Glomerular visceral epithelial cell (primary cell): ENCODE results near the gene HTT.

ENCODE experiments used
- DNase-seq: peaks from one replicate; pipeline ENCODE4 v3.0.0-alpha.2; 2016; ENCODE audit errors: extremely low spot score

The HTT gene

DNA sequence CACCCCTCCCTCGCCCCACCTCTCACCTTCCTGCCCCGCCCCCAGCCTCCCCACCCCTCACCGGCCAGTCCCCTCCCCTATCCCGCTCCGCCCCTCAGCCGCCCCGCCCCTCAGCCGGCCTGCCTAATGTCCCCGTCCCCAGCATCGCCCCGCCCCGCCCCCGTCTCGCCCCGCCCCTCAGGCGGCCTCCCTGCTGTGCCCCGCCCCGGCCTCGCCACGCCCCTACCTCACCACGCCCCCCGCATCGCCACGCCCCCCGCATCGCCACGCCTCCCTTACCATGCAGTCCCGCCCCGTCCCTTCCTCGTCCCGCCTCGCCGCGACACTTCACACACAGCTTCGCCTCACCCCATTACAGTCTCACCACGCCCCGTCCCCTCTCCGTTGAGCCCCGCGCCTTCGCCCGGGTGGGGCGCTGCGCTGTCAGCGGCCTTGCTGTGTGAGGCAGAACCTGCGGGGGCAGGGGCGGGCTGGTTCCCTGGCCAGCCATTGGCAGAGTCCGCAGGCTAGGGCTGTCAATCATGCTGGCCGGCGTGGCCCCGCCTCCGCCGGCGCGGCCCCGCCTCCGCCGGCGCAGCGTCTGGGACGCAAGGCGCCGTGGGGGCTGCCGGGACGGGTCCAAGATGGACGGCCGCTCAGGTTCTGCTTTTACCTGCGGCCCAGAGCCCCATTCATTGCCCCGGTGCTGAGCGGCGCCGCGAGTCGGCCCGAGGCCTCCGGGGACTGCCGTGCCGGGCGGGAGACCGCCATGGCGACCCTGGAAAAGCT lies at the start of gene HTT, which contains the start of gene HTT-AS:
TSS of gene HTT (plus strand) at position 604 of the 768 bp plus-strand sequence. CDS start at position 749, 145 bp downstream.
TSS of gene HTT-AS (minus strand) at position 461 of the 768 bp plus-strand sequence.
- DNase-seq = peak; percentile 98

DNA sequence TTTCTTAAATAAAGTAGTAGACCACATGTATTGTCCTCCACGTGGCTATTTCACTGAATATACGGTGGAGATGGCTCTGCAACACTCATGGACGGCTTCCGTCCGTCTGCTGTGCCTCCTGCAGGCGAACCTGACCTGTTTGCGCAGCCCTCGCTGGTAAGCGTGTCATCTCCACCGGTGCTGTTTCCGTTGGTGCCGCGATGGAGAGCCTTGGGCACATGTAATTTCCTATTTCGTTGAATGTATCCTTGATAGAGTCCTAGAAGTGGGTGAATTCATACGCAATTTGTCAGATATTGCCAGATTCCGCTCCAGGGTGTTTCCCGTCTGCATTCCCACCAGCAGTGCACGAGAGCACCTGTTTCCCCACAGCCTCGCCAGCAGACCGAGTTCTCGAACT lies 48.6 kb upstream of the HTT start:
- no peak for DNase-seq

DNA sequence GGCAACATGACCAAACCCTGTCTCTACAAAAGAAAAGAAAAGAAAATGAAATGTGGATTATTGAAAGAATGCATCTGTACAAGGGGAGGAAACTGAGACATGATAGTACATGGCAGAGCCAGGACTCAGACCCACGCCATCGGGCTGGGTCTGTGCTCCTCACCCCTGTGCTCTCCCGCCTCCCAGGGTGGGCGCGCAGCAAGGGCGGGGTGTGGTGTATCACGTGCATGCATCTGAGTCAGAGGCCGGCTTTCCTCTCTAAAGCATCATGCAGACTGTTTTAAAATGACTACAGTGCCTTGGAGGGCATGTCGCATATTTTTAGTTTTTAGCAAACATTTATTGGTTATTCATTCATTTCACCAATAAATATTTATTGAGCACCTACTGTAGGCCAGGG lies 47.9 kb upstream of the HTT start:
- no peak for DNase-seq

DNA sequence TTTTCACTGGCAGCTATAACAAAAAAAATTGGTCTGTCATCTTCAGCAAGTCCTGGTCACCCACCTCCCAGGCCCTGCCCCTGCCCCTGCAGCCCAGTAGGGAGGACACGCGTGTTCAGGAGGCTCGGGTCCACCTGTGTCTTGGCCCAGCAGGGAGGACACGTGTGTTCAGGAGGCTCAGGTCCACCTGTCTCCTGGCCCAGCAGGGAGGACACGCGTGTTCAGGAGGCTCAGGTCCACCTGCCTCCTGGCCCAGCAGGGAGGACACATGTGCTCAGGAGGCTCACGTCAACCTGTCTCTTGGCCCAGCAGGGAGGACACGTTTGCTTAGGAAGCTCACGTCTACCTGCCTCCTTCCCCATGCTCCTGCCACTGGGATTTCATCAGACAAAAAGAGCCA lies 45.0 kb upstream of the HTT start:
- DNase-seq = no peak

DNA sequence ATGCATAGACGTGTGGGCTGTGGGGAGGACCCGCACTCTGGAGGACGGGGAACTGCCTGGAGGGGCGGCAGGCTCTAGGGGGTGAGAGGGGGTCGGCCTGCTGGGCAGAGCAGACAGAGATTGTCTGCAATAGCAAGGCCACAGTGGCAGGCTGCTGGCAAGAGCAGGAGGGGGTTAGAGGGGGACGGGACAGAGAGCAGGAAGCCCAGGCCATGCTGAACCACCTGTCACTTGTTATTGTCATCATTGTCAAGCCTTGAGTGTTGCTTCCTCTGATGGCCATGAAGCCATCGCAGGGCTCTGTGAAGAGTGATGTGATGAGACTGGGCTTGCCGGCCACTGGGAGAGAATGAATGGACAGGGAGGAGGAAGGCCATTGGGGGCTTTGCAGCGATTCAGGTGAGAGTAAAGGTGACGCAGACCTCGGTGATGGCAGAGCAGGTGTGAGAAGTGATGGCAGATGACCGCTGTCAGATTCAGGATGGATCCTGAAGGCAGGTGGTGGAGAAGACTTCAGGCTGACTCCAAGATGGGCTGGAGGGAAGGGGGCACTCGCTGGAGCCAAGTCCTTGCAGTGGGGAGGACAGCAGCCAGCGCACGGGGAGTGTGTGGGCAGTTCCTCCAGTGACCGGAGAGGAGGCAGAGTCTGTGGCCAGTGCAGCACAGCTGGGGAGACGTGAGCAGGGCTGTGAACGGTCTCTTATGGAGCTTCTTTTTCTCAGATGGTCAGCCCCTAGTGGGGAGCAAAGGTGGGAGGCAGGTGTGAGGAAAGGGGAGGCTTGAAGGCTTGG lies 43.7 kb upstream of the HTT start:
- no peak for DNase-seq

DNA sequence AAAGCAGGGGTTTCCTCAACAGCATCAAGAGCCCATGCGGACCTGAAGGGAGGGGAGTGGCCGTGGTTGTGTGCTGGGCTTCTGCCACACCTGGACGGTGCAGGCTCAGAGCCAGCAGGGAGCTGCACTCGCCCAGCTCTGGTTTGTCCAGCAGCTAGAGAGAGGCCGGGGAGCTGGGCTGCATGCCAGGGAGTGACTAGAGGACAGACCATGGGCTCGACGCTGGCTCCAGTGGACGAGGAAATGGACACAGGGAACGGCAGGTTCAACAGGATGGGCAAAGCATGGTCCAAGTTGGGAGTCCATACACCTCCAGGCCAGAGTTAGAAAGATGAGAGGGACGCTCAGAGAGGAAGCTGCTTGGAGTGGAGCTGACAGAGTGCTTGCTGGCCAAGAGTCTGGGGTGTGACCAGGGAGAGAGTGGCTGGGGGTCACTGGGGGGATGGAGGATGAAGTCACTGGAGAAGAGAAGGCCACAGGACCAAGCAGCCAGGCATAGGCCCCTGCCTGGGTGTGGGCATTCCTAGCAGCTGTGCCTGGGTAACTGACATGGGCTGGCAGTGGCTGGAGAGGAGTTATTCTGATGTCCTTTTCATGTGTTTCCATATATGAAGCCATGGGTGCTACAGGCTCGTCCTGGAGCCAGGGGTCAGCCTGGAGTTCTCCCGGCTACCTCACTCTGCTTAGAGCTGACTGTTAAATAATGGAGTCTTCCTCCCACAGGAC lies 43.0 kb upstream of the HTT start:
- DNase-seq = peak; percentile 25

DNA sequence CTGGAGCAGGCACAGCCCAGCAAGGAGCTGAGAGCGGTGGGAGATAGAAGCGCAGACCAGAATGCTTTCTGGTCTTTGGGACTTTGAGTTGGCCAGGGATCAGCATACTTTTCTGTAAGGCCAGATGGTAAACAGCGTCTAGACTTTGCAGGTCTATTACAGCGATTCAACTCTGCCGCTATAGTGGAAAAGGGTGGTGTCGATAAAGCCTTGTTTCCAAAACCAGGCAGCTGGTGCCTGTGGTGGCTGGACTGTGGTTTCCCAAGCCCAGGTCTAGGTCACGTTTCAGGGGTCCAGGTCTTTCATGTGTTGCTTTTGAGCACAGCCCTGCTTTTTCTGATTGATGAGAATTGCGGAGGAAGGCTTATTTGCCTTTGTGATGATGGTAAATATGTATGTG lies 40.2 kb upstream of the HTT start:
- no peak for DNase-seq

DNA sequence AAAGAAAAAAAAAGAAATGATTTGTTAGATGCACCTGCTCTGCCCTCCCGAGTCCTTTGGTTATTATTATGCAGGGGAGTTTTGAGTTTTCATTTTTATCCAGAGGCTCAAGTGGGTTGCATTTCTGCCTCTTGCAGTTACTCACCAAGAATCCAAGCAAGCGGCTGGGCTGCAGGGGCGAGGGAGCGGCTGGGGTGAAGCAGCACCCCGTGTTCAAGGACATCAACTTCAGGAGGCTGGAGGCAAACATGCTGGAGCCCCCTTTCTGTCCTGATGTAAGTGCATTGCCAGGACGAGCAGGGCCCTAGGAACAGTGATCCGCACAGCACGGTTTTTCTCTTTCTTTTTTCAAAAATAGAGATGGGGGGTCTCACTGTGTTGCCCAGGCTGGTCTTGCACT lies 39.2 kb upstream of the HTT start:
- no peak for DNase-seq

DNA sequence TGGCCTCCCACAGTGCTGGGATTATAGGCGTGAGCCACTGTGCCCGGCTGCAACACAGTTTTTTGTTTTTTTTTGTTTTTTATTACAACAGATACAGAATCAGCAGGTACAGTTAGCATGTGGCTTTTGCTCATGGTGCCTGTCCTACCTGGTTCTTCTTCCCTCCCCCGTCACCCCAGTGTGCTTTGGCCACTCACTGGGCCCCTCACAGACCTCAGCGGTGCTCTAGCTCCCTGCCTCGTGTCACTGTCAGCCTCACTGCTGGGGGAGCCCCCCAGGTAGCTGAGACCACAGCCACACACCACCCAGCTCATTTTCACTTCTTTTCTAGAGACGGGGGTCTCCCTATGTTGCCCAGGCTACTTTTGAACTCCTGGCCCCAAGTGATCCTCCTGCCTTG lies 38.8 kb upstream of the HTT start:
- no peak for DNase-seq

DNA sequence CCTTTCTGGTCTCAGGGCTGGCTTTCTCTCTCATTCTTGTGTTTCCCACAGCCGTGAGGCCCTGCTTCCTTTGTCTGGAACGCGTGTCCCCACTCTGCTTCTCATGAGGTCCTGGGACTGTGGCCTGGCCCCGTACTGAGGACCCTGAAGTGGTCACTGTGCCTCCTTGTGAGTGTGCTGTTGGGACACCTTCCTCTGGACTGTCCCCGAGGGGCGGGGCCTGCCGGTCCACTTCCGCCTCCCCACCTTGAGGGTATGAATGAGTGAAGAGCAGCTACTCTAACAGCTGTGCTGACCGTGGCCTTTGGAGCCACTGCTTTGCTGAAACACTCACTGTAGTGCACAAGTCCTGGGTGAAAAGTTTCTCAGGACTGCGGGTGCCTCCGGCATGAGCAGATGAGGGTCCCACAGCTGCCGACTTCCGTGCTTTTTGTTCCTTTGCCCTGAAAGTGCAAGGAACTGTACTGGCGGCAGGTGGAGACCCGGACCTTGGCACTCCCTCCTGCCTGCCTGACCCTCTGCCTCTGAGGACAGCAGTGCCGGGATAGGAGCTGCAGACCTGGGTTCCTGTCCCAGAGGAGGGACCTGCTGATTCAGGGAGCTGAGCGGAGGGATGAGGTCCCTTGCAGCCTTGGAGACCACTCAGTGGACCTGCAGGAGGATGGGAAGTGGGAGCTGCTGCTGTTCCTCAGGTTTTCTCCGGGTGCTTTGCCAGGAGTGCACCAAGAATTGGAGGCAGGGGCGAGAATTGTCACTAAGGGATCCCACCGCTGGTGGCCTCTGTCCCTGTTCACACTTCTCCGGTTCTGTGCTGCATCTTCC lies 38.1 kb upstream of the HTT start:
- no peak for DNase-seq

DNA sequence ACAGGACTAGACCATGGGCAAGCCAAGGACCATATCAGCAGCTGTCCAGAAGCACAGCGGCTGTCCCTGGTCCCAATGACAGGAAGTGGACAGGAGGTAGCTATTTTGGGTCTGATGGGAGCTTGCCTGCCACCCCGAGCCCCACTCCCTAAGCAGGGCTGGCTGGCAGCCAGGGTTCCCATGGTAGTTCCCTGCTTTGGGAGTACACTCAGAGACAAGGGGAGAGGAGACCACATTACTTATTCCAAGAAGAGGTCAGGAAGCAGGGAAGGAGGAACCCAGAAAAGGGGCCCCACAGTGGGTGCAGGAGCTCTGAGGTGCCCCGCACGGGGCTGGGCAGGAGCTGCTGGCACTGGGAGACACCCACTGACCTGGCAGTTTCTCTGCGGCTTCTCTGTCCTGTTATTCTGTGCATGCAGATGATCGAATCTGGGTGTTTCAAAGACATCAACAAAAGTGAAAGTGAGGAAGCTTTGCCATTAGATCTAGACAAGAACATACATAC lies 36.5 kb upstream of the HTT start:
- no peak for DNase-seq

DNA sequence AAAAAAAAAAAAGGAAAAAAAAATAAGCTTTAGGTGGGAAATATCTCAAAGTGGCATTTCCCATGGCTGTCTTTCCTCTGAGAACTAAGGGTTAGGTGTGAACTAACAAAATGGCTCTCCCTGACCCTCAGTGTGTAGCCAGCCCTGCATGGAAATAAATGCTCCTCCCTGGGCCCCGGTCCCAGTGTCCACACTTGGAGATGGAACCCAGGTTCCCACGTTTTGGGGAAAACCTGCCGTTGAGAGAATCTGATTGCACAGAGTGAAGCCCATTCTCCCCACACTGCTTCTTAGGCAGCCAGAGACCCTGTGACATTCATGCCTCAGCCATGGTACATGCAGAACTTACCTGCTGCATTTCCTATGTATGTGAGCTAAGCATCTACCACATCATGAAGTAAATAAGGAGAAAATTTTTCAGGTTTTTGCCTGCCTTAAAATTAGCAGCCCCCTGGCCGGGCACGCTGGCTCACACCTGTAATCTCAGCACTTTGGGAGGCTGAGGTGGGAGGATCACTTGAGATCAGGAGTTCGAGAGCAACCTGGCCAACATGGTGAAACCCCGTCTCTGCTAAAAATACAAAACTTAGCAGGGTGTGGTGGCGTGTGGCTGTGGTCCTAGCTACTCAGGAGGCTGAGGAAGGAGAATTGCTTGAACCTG lies 34.6 kb upstream of the HTT start:
- DNase-seq = no peak

DNA sequence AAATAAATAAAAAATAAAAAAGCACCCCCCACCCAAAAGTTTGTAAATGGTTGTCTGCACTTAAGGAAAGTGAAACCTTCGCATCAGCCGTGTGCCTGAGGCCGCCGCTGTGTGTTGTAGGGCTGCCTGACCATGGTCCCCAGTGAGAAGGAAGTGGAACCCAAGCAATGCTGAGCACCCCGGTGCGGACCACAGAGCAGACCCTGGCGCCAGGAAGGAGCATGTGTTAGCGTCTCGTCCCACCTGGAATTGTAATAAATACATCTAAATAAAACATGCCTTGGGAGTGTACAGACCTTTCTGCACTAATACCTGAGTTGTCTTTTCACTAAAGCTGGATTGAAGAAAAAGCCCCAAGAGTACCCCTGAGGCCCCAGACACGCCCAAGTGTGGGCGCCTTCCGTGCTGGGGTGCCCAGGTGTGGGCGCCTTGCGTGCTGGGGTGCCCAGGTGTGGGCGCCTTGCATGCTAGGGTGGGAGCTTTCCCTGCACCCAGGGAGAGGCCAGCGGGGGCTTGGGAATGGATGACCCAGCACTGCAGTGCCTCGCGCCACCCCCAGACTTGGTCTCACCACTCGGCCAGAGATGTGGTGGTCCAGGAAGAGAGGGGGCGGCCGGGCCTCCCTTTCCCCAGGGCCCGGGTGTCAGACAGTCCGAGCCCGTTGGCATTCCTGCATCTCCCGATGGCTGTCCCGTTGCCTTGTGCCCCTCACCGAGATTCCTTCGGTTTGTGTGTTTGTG lies 33.9 kb upstream of the HTT start:
- DNase-seq = no peak

DNA sequence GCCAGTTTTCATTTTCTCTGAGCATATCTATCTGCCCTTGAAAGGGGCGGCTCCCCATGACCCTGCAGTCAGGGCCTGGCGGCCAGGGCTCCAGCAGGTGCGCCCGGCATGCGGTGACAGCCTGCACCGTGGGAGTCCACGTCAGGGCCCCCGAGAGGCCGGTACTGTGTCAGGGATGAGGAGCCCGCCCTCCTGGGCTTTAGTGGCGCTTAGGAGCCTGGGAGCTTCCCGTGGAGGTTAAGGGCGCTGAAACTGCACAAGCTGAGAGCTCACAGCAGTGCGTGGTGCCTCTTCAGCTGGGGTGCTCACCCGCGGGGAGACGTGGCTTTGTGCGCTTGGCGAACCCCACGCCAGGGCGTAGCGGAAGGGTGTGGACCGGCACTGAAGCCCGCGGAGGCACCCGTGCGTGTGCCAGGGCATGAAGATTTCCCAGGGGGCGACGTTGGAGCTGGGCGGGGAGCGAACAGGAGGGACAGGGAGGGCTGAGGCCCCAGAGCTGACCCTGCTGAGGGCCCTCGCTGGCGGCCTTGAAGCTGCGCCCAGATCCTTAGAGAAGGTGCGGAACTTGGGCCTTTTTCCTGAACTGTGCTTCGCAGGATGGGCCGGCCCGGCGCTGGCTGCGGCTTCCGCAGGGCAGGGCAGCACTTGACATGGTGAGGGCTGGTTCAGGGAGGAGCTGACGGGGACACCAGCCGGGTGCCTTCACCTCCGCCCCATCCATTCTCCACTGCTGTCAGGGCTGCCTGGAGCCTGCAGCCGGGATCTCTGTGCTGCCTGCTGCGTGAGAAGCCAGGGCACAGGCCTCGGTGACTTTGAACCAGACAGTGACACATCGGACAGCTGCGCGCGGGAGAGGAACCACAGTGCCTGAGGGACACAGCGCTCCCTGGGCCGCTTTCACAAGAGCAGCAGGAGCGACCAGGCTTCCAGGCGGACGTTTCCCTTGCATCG lies 33.0 kb upstream of the HTT start:
- DNase-seq = peak; percentile 41

DNA sequence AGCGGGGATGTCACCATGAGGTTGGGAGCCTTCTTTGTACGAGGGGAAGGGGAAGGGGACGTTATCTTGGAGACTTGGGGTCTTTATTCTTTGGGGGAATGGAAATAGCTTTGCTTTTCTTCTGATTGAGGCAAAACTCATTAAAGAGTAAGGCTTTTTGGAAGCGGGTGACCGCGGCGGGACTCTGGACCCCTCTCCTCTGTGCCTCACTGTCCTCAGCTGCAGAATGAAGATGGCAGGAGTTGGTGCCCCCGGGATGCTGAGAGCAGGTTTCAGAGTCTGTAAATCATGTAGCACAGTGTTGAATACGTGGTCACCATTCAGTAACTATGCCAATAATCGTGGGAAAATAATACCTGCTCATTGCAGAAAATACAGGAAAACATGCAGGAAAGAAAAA lies 32.3 kb upstream of the HTT start:
- no peak for DNase-seq

DNA sequence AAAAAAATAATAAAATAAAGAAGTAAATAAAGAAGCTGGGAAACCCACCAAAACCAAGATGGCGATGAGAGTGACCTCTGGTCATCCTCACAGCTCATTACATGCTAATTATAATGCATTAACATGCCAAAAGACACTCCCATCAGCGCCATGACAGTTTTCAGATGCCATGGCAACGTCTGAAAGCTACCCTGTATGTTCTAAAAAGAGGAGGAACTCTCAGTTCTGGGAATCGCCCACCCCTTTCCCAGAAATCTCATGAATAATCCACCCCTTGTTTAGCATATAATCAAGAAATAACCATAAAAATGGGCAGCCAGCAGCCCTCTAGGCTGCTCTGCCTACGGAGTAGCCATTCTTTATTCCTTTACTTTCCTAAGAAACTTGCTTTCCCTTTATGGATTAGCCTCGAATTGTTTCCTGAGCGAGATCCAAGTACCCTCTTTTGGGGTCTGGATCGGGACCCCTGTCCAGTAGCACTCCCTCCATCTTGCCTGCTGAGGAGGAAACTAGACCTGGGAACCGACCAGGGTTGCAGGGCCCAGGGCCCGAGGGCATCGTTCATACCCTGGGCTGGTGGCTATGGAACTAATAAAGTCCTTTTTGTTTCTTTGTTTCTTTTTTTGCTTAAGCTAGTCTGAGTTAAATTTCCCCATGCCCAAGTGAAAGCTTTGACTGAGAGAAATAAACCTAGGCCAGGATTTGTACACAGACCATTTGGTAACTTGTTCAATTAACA lies 31.0 kb upstream of the HTT start:
- no peak for DNase-seq

DNA sequence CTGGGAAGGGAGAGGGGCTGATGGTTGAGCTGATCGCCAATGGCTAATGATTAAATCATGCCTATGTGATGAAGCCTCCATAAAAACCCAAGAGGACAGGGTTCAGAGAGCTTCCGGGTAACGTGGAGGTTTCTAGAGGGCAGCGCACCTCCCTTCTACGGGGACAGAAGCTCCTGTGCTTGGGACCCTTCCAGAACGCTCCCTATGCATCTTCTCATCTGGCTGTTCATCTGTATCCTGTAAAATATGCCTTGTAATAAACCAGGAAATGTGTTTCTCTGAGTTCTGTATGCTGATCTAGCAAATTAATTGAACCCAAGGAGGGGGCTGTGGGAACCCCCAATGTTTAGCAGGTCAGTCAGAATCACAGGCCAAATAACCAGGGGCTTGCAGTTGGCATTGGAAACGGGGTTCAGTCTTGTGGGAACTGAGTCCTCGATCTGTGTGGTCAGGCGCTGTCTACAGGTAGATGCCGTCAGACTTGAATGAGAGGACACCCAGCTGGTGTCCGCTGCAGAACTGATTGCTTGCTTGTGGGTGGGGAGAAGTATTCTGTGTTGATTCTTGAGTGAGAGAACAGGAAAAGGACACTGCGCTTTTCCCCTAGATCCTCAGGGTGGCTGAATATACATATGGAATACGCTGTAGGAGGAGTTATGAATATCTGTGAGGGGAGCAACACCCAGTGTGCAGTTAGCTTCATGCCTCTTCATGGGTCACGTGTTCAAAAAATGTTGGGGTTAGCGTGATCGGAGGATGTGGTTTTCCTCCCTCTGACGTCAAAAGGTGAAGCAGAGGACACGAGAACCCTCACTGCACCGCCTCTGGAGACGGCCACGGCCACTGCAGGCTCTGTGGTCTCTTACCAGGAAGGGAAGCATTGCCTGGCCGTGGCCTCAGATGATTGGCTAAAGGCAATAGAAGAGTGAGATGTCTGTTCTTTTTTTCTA lies 29.3 kb upstream of the HTT start:
- no peak for DNase-seq
